Measurements from ENCODE around the gene MAP3K13.

MAP3K13 gene

GRCh38 chr3:185519021-185519420 is 156.1 kb downstream of the MAP3K13 start:
- no peak for DNase-seq

- DNase-seq = no peak
Measured at GRCh38 chr3:185521349-185522138, 158.6 kb downstream of the MAP3K13 start.

- DNase-seq = no peak
Measured at GRCh38 chr3:185526349-185526951, 163.5 kb downstream of the MAP3K13 start.

GRCh38 chr3:185527364-185527763 is 164.4 kb downstream of the MAP3K13 start:
- DNase-seq = no peak

GRCh38 chr3:185528532-185528931 is 165.6 kb downstream of the MAP3K13 start:
- DNase-seq = peak; percentile 27

- DNase-seq = no peak
Measured at GRCh38 chr3:185530856-185531255, 167.9 kb downstream of the MAP3K13 start.

- DNase-seq = no peak
Measured at GRCh38 chr3:185532901-185533300, 170.0 kb downstream of the MAP3K13 start.

- DNase-seq = no peak
Measured at GRCh38 chr3:185534511-185534910, 171.6 kb downstream of the MAP3K13 start.

GRCh38 chr3:185537369-185537970 is 174.5 kb downstream of the MAP3K13 start:
- DNase-seq = peak; percentile 71
